HL-60 (cell line): ENCODE data around the gene TPP2.

Experiments used
- POLR2AphosphoS5 ChIP-seq: IDR thresholded peaks from 2 replicates; pipeline ENCODE4 v1.6.1; 2012; ENCODE audit warnings: low read depth
- TF ChIP-seq, protein P1 (sequence below): IDR thresholded peaks from one replicate; pipeline ENCODE4 v1.5.1; 2011; ENCODE audit warnings: low read length, control low read depth, inconsistent platforms; ENCODE audit not compliant: insufficient read depth

DNA sequence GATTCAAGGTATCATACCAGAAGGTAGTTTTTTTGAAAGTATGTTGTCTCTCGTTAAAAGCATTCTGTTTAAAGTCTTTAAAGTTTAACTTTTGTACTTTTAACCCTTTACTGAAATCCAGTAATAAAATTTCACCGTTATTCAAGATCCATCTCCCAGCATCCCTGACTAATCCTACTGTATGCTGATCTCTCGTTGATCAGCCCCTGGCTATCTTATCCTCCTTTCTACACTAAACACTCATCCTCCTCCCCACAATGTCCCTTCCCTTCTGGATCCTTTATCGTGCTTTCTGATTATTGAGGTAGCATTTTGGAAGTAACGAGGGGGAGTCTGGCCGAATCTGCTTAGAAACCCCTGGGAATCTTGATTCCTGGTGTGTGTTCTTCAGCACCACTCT is 1.3 kb downstream of the TPP2 start:
- TF ChIP-seq, protein P1, sequence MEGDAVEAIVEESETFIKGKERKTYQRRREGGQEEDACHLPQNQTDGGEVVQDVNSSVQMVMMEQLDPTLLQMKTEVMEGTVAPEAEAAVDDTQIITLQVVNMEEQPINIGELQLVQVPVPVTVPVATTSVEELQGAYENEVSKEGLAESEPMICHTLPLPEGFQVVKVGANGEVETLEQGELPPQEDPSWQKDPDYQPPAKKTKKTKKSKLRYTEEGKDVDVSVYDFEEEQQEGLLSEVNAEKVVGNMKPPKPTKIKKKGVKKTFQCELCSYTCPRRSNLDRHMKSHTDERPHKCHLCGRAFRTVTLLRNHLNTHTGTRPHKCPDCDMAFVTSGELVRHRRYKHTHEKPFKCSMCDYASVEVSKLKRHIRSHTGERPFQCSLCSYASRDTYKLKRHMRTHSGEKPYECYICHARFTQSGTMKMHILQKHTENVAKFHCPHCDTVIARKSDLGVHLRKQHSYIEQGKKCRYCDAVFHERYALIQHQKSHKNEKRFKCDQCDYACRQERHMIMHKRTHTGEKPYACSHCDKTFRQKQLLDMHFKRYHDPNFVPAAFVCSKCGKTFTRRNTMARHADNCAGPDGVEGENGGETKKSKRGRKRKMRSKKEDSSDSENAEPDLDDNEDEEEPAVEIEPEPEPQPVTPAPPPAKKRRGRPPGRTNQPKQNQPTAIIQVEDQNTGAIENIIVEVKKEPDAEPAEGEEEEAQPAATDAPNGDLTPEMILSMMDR: no peak
- no peak for TF ChIP-seq POLR2AphosphoS5
